IPS-20b (cell line): ENCODE measurements around the gene ORC6.
"Not testable (repeated sequence)": the region's sequence is repeated elsewhere in the genome, so short reads cannot be mapped to it uniquely, and the experiment has no call there.

Experiments
- H3K27ac ChIP-seq: one replicate; pipeline ENCODE4 v1.5.1; 2013; ENCODE audit warnings: low read length
- H3K27me3 ChIP-seq: 2 replicates; pipeline ENCODE4 v1.6.1; 2013; ENCODE audit warnings: mild to moderate bottlenecking, low read length, inconsistent platforms; ENCODE audit not compliant: insufficient read depth
- H3K36me3 ChIP-seq: 2 replicates; pipeline ENCODE4 v1.6.1; 2013; ENCODE audit warnings: low read depth, mild to moderate bottlenecking, inconsistent platforms, low read length, moderate library complexity; ENCODE audit not compliant: insufficient read depth
- H3K4me1 ChIP-seq: 2 replicates; pipeline ENCODE4 v1.6.1; 2013; ENCODE audit warnings: mild to moderate bottlenecking, control low read depth, inconsistent platforms, low read length, moderate library complexity; ENCODE audit not compliant: insufficient read depth
- H3K4me3 ChIP-seq: 2 replicates; pipeline ENCODE4 v1.5.1; 2013; ENCODE audit warnings: mild to moderate bottlenecking, low read length, inconsistent platforms
- H3K9ac ChIP-seq: 2 replicates; pipeline ENCODE4 v1.6.1; 2013; ENCODE audit warnings: low read depth, mild to moderate bottlenecking, inconsistent platforms, low read length, moderate library complexity
- H3K9me3 ChIP-seq: 2 replicates; pipeline ENCODE4 v1.6.1; 2013; ENCODE audit warnings: mild to moderate bottlenecking, low read depth, low read length, inconsistent platforms; ENCODE audit not compliant: insufficient read depth

ORC6 gene, protein sequence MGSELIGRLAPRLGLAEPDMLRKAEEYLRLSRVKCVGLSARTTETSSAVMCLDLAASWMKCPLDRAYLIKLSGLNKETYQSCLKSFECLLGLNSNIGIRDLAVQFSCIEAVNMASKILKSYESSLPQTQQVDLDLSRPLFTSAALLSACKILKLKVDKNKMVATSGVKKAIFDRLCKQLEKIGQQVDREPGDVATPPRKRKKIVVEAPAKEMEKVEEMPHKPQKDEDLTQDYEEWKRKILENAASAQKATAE

DNA sequence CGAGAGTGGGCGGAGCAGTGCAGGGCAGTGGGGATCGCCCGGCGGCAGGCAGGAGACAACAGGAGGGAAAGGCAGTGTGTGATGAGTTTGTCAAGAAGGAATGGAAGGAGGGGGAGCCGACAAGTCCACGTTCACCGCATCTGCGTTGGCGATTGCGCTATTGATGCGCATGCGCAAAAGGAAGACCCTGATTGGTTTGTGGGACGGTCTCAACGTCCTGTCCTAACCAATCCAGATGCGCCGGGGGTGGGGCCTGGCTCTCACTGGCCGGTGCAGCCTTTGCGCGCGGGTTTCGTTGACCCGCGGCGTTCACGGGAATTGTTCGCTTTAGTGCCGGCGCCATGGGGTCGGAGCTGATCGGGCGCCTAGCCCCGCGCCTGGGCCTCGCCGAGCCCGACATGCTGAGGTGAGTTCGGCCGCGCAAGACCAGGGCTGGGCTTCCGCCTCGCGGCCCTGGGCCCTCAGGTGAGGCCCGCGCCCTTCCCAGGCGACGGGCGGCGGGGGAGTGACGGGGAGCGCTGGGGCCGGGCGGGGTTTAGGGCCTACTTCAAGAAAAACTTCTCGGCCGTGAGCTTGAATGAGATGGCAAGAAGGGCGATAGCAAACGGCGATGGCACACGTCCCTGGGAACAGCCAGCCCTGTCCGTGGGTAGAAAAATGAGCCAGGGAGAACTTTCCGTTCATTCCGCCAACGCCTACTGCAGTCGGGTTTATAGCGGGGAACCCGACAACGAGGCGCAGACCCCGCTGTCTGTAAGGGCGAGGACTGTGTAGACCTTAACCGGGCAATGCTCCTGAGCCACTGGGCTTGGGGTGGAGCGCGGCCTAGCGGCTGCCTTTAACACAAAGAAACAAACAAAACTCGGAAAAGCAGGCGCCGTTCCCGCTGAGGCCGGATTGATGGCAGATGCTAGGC lies at the start of gene ORC6:
Gene ORC6, plus strand, starts transcription at position 295 of the 916 bp plus-strand sequence. Its CDS starts 47 bp downstream, at position 342.
- Histone ChIP-seq H3K9ac (peak within 1 kb of the TSS; percentile 96), H3K27ac (peak within 1 kb of the TSS; percentile 86), H3K9me3 (no peaks in the 10 kb centered on the region), H3K36me3 (peaks cover 32% of the 10 kb centered on the region), H3K4me1 (peaks cover 13% of the 10 kb centered on the region), H3K27me3 (no peaks in the 10 kb centered on the region), H3K4me3 (peak within 1 kb of the TSS; percentile 94)

GRCh38 chr16:46648656-46649055 lies 40.8 kb upstream of the ORC6 start:
- Histone ChIP-seq H3K9me3 (no peaks in the 10 kb centered on the region), H3K4me3 (no peak overlapping the region), H3K9ac (no peak overlapping the region), H3K4me1 (no peaks in the 10 kb centered on the region), H3K27ac (no peak overlapping the region), H3K27me3 (no peaks in the 10 kb centered on the region), H3K36me3 (no peaks in the 10 kb centered on the region)

DNA sequence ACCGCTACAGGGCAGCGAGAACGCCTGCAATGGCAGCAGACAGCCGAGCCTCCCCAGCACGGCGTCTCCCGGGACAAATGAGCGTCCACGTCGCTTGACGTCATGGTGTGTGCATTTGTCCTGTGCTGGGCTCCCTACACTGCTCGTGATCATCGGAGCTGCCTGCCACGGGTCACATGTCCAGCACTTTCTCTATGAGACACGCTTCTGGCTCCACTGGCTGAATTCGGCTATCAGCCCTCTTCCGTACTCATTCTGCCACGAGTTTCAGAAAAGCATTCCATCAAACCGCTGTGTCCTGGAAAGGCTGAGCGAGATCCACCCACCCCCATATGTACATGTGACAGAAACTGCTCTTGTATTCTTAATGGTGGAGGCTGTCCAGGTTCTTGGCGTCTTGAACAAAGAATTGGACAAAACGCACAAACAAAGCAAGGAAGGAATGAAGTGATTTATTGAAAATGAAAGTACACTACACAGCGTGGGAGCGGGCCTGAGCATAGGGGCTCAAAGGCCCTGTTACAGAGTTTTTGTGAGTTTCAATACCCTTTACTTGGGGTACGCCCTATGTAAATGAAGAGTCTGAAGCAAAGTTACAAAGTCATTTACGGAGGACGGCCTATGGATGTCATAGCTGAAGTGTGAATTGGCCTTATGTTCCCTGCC lies 39.7 kb upstream of the ORC6 start:
- H3K4me3 ChIP-seq, result no peak overlapping the region

DNA sequence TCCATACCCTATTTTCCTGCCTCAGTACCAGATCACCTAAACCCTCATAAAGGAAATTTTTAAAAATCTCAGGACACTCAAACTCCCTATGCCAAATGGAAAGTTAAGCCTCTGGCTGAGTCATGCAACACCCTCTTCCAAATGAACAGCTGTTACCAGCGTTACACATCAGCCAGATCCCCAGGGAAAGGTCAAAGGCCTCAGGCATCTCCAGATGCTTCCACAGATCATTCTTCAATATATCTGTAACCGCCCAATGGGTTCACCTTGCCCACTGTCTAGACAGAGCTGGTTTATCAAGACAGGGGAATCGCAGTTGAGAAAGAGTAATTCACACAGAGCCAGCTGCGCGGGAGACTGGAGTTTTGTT lies 39.2 kb upstream of the ORC6 start:
- Histone ChIP-seq H3K4me3 (no peak overlapping the region), H3K9ac (no peak overlapping the region), H3K4me1 (no peaks in the 10 kb centered on the region), H3K27ac (no peak overlapping the region), H3K36me3 (no peaks in the 10 kb centered on the region), H3K27me3 (no peaks in the 10 kb centered on the region), H3K9me3 (no peaks in the 10 kb centered on the region)

More for the DNA sequence above, 39.7 kb upstream of the ORC6 start:
- Histone ChIP-seq H3K36me3 (no peaks in the 10 kb centered on the region), H3K27ac (no peak overlapping the region), H3K9ac (no peak overlapping the region), H3K4me1 (no peaks in the 10 kb centered on the region), H3K27me3 (no peaks in the 10 kb centered on the region), H3K9me3 (no peaks in the 10 kb centered on the region)

DNA sequence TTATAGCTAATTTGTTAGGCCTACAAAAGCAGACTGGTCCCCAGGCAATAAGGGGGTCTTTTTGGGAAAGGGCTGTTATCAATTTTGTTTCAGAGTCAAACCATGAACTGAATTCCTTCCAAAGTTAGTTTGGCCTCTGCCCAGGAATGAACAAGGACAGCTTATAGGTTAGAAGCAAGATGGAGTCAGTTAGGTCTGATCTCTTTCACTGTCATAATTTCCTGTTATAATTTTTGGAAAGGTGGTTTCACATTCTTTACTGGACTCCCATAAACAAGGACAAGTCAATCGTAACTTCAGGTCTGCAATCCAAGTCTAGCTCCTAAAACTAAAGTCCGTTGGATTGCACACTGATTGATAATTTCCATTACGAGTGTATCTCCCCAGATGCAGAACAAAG lies 38.2 kb upstream of the ORC6 start:
- Histone ChIP-seq H3K9me3 (no peaks in the 10 kb centered on the region), H3K27ac (no peak overlapping the region)

DNA sequence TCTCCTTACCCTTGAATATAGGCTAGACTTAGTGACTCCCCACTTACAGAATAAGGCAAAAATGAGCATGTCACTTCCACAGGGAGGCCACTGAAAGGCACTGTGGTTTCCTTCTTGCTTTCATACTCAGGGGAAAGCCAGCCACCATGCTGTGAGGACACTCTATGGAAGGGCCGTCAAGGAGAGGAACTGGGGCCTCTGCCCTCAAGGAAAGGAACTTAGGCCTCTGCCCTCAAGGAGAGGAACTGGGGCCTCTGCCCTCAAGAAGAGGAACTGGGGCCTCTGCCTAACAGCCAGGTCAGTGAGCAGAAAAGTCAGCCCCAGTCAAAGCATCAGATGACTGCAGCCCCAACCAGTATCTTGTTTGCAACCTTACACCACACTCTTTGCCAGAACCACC lies 30.5 kb upstream of the ORC6 start:
- no peaks in the 10 kb centered on the region for H3K4me1 ChIP-seq
- no peak overlapping the region for H3K27ac ChIP-seq
- H3K27me3 ChIP-seq, result no peaks in the 10 kb centered on the region
- no peak overlapping the region for H3K9ac ChIP-seq
- H3K36me3 ChIP-seq, result peaks cover 54% of the 10 kb centered on the region
- no peaks in the 10 kb centered on the region for H3K9me3 ChIP-seq
- no peak overlapping the region for H3K4me3 ChIP-seq

More for the DNA sequence above, 38.2 kb upstream of the ORC6 start:
- Histone ChIP-seq H3K9ac (no peak overlapping the region), H3K4me3 (no peak overlapping the region), H3K4me1 (no peaks in the 10 kb centered on the region), H3K36me3 (no peaks in the 10 kb centered on the region), H3K27me3 (no peaks in the 10 kb centered on the region)

- Histone ChIP-seq H3K27ac (no peak overlapping the region), H3K4me1 (no peaks in the 10 kb centered on the region), H3K27me3 (no peaks in the 10 kb centered on the region), H3K36me3 (peaks cover 78% of the 10 kb centered on the region), H3K9me3 (no peaks in the 10 kb centered on the region), H3K4me3 (no peak overlapping the region), H3K9ac (no peak overlapping the region)
These were observed 27.3 kb upstream of the ORC6 start for GRCh38 chr16:46662123-46662522.

- Histone ChIP-seq H3K36me3 (peaks cover 97% of the 10 kb centered on the region), H3K9ac (no peak overlapping the region), H3K4me3 (no peak overlapping the region), H3K9me3 (no peaks in the 10 kb centered on the region), H3K27ac (no peak overlapping the region), H3K27me3 (no peaks in the 10 kb centered on the region), H3K4me1 (no peaks in the 10 kb centered on the region)
These were observed 16.0 kb upstream of the ORC6 start for GRCh38 chr16:46673320-46674013.

DNA sequence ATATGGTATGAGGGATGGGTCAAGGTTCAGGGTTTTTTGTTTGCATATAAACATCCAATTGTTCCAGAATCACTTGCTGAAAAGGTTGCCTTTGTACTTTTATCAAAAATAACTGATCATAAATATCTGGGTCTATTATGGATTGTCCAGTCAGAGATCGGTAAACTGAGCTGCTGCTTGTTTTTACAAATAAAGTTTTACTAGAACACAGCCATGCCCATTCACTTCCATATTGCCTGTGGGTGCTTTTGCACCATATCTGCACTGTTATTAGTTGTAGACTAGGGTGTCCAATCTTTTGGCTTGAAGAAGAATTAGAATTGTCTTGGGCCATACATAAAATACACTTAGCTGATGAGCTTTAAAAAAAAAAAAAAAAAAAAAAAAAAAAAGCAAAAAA lies 11.5 kb upstream of the ORC6 start:
- H3K9ac ChIP-seq, H3K4me3 ChIP-seq, H3K9me3 ChIP-seq, H3K4me1 ChIP-seq, H3K27me3 ChIP-seq, H3K27ac ChIP-seq: not testable (repeated sequence)
- H3K36me3 ChIP-seq, result peaks cover 88% of the 10 kb centered on the region

GRCh38 chr16:46681867-46682266 lies 7.6 kb upstream of the ORC6 start:
- H3K27ac ChIP-seq, H3K4me1 ChIP-seq, H3K9ac ChIP-seq, H3K4me3 ChIP-seq, H3K9me3 ChIP-seq, H3K27me3 ChIP-seq: not testable (repeated sequence)
- peaks cover 54% of the 10 kb centered on the region for H3K36me3 ChIP-seq

DNA sequence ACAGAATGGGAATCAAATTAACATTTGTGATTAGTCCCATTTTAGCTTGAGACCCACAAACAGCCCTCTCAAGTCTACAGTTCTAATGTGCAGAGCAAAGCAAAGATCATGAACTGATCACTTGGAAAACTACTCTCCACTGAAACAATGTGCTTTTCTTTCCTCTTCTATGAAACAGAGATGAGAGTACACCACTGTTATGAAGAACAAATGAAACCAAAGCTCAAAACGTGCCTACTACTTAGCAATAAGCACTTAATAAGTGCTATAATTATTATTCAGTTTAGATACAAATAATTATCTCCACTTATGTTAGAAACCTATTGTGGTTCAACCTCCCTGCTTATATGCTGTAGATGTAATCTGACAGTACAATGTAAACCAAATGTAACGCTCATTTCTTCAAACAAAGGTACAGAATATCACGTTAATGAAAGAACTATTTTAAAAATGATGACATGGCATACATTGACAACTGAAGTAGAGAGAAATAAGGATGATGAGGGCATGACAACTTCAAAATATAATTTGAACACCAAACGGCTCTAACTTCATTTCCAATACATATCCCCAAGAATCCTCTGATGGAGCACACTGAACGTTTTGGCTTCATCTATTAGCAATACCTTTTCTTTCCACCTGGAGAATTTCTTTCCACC lies 2.5 kb upstream of the ORC6 start:
- no peak overlapping the region for H3K27ac ChIP-seq
- H3K9ac ChIP-seq, result no peak overlapping the region
- peaks cover 22% of the 10 kb centered on the region for H3K36me3 ChIP-seq
- H3K27me3 ChIP-seq, result no peaks in the 10 kb centered on the region
- H3K9me3 ChIP-seq, result no peaks in the 10 kb centered on the region
- H3K4me1 ChIP-seq, result peaks cover 13% of the 10 kb centered on the region
- H3K4me3 ChIP-seq, result peak overlapping the region; percentile 94
